ENCODE results near the gene ERBIN.
"Not testable (repeated sequence)": the region's sequence is repeated elsewhere in the genome, so short reads cannot be mapped to it uniquely, and the experiment has no call there.

ERBIN gene

DNA sequence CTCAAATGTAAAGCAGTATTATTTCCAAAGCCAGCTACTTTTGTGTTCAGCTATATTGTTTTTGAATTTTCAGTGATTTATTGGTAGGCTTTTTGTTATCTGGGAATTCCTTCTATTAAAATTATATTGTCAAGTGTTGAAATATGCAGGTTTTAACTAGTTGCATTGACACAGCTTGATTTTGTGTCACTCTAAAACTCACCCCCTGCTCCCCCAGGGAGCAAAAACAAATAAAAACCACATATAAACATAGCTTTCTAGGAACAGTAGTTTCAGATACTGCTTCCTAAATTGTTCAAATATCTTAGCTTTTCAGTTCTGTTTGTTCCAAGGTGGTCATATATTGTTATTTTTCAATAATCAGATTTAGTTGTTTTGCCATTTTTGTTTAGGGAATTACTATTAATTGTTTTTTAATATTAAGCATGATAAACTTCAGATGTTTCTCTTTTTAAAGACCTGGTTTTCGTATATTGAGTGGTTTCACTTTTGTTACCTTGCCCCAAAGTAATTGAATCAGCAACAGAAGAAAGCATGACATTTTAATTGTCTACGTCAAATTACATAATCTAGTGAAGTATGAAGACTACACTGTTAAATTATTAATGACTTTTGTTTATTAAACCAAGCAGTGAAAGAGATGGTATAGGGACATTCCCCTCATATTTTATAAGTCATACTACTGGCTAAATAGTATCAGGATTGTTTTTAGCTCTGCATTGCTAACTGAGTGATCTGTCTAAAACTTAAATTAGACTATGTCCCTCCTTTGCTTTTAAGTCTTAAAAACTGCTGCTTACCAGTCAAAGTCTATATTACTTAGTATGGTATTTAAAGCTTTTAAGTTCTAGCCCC is 43.4 kb downstream of the ERBIN start:
- no peak for DNase-seq

DNA sequence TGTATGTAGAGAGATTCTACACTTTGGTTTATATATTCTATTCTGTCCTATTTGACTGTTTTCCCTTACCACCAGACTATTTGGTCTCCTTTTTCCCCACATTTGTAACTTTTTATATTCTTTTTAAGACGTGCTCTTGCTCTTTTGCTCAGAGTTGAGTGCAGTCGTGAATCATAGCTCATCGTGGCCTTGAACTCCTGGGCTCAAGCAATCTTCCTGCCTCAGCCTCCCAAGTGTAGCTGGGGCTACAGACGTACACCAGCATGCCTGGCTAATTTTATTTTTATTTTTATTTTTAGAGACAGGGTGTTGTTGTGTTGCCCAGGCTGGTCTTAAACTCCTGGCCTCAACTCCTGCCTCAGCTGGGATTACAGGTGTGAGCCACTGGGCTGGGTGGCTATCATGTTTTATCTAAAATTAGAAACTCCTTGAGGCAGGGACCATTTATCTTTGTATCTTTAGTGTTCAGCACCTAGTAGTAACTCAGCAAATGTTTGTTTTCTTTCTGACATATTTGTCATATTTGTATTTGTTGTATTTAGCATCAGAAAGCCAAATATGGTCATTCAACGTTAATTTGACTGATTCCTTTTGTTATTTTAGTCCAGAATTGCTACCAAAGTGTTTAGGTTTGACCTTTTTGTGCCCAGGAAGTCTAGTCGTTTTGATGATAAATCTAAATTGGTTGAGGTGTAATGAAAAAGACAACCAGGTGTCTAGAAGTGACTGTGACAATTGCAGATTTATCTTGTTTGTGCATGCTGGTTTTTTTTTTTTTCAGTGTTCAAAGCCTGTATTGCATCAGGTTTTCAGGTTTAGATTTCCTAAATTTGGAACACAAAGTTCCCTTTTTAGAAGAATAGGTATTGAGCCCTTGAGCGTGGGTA is 44.3 kb downstream of the ERBIN start:
- DNase-seq, result no peak

DNA sequence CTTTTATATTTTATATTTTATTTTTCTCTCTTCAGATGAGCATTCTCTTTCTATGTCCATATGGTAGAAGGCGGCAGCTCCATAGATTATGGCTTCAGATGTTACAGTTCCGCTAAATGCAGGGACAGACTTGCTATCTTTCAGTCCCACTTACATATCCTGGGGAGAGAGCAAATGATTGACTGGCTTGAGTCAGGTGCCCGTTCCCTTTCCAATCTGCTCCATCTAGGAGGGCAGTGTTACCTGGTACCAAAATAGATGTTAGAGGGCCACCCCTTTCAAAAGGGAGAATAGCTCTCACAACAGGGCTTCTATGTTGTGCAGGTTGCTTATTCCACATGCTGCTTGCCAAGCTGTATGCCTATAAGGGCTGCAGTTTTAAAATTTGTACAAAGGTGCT is 45.3 kb downstream of the ERBIN start:
- DNase-seq, result no peak

DNA sequence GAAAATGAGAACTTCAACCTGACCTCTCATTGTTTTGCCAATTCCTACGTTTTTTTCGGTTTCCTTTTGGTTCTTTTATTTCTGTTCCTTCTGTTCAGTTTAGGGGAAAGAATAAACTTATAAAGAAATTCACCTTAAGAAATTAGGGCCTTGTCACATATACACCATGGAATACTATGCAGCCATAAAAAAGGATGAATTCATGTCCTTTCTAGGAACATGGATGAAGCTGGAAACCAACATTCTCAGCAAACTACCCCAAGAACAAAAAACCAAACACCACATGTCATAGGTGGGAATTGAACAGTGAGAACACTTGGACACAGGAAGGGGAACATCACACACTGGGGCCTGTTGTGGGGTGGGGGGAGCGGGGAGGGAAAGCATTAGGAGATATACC is 46.5 kb downstream of the ERBIN start:
- DNase-seq, result not testable (repeated sequence)

DNA sequence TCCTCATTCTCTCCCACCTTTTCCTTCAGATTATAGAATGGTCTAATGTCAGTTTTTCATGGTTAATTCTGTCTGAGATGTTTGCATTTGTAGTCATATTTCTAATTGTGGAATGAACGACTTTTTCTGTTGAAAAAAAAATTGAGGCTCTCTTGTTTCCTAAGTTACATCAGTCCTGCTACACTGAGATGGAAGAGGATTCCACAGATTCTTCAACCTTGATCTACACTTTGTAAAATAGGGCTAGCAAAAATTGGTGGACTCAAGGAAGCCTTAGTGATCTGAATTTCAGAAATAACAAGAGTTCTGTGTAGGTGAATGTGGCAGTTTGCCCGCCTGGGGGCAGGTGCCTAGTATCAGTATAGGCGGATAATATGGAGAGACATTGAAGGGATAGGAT is 51.9 kb downstream of the ERBIN start:
- DNase-seq, result no peak

DNA sequence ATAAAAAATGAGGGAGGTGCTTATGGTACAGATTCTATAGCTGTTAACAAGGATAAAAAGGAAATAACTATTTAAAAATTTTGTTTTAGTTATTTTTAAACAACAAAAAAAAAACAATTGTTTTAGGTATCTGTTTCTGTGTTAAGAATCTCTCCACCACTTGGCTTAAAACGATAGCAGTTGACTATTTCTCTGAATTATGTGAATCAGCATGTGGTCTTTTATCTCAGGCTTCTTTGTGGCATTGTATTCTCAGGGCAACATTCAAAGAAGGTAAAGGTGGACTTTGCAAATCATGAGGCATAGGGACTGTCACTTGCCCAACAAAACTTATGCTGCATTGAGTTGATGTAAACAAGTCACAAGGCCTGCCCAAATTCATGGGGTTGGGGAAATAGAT is 55.2 kb downstream of the ERBIN start:
- DNase-seq, result no peak

DNA sequence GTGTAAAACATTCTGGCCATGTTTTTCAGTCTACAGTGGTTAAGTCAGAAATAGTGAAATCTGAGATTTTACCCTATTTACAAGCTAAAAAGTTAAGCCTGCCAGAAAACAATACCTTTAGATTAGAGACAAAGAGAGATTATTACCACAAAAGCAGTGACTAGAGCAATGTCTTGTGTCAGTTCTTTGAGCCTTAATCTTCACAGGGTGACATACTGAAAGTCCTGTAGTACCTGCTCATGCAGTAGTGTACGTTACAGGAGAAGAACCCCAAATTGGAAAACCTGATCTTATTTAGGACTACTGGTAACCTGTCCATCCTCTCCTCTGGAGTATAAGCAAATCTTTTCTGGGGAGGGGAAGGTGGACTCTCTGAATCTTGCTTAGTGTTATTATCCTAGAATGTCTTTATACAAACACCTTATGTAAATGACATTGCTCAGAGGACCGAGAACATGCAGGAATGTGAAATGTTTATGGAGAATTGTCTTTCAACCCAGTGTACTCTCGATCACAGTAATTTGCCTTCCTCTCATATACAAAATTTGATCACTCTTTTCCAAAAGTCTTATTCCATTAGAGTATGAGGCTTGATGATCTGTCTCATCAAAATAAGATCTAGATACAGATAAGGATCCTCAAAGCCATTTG is 55.7 kb downstream of the ERBIN start:
- DNase-seq, result no peak

DNA sequence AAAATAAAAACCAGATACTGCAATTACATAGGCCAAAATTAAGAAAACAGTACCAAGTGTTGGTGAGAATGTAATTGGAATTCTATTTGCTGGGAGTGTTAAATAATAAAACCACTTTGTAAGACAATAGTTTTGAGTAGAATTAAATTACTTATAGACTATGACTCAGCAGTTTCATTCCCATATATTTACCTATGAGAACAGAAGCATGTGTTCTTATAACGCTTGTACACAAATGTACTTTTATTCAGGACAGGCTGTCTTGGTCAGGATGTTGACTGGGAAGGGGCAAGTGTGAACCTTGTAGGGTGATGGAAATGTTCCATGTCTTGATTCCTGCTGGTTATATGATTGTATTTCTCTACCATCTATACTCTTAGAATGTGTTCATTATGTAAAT is 56.3 kb downstream of the ERBIN start:
- no peak for DNase-seq

DNA sequence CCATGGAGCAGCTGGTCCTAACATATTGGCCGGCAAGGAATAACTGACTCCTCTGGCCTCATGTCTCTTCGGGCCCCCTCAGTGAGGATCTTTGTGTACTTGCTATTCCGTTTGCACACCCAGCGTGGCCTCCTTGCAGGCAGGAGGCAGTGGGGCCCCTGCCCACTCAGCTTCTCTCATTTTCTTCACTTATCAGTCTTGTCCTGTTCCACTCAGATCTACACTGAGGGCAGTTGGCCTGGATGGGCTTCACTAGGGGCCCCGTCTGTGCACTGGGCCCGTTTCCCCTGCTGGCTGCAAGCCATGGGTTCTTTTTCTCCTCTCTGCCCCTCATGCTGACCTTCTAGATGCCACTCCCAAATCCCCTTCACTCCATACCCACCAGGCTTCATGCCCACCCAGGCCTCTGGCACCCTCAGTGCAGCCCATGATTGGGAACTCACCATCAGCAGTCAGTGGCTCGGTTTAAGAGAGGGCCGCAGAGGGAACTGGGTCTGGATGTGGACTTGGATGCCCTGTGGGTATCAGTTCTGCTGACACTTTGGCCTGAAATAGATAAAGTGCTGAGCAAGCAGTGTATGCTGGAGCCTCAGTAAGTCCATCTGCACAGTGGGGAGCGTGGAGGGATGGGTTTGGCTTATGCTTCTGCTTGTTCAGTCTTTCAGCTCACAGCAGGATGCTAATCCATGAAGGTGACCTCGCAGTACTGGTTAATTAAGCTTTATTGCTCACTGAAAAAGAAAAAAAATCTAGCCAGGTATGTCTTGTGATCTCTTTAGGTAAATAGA is 57.9 kb downstream of the ERBIN start:
- no peak for DNase-seq

DNA sequence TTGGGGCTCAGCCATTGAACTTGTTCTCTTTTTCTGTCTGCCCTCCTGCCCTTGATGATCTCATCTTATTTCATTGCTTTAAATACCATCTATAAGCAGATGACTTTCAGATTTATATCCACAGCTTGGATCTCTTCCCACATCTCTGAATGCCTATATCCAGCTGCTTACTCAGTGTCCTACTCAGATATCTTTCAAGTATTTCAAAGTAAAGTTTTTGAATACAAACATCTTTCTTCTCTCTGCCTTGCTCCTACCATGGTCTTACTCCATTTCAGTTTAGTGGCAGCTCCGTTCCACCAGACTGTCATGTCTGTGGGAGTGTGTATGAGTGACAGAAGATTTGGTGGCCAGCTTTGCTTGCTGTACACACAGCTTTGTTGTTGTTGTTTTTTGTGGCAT is 59.7 kb downstream of the ERBIN start:
- no peak for DNase-seq

DNA sequence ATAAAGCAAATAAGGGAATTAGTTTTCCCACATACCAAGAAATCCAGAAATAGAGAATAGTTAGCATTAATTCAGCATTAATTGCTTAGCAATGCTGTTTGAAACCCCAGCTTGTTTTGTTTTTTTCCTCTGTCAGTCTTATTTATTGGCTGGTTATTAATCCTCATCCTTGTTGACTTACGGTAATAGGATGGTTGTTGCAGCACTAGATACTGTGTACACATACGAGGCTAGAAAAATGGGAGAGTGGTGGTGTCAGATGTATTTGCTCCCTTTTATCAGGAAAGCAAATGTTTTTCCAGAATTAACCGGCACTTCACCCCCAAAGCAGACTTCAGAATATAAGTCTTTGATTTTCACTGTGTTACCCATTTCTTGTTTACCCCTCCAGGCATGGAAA is 60.4 kb downstream of the ERBIN start:
- no peak for DNase-seq

DNA sequence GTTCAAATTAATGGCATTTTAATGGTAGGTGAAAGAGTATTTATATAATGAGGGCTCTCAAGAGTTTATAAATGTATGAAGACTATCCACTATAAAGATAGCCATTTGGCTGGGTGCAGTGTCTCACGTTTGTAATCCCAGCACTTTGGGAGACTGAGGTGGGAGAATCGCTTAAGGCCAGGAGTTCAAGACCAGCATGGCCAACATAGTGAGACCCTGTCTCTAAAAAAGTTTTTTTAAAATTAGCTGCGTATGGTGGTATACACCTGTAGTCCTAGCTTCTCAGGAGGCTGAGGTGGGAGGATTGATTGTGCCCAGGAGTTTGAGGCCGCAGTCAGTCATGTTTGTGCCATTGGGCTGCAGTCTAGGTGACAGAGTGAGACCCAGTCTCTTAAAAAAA is 61.6 kb downstream of the ERBIN start:
- DNase-seq, result no peak

DNA sequence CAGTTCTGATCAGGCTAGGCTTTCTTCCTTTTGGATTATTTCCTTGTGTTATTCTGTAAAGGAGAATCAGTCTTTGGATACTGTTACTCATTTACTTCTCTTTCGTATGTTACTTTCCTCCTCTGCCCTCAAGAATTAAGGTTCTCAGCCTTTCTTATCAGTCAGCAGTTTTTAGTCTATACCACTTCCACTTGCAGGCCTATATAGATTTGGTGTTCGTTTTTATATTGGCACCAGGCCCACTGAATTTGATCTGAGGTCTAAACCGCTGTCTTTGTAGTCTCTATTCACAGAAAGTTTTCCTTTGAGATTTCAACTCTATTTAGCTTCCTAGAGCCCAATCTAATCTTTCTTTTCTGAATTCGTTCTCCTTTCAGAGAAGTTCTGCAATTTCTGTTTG is 62.8 kb downstream of the ERBIN start:
- no peak for DNase-seq

DNA sequence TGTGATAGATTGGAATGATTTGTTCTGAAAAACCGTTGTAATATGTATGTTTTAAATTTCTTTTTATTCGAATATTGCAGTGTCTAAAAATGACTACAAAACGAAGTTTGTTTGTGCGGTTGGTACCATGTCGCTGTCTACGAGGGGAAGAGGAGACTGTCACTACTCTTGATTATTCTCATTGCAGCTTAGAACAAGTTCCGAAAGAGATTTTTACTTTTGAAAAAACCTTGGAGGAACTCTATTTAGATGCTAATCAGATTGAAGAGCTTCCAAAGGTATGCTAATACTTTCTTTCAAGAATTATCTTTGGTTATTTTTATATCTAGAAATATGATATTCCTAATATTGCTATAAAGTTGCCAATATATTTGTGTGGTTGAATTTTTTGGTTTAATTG is 66.3 kb downstream of the ERBIN start:
- no peak for DNase-seq

DNA sequence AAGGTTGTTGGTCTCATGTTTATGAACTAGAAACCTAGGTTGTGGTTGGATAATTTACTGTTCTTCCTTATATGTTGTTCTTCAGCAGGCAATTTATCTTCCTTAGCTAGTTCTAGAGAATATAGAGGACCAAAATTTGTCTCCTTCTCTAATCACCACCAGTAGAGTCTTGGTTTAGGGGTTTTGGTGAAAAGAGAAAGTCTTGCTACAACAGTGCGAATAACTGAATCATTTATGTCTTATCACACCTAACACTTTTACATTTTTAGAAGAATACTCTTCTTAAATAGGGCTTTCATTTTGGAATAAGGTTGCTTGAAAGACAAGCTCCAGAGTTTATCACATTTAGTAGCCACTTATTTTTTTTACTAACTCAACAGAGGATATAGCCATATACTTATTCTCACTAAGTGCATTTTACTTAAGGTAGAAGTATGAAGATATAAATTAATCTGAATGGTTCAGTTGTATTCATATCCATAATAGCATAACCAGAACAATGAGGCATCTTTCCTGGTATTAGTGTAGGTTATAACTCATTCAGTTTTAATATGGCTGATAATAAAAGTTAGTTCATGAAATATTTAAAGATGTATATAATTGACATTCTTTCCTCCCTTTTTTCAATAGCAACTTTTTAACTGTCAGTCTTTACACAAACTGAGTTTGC is 67.9 kb downstream of the ERBIN start:
- DNase-seq, result no peak

DNA sequence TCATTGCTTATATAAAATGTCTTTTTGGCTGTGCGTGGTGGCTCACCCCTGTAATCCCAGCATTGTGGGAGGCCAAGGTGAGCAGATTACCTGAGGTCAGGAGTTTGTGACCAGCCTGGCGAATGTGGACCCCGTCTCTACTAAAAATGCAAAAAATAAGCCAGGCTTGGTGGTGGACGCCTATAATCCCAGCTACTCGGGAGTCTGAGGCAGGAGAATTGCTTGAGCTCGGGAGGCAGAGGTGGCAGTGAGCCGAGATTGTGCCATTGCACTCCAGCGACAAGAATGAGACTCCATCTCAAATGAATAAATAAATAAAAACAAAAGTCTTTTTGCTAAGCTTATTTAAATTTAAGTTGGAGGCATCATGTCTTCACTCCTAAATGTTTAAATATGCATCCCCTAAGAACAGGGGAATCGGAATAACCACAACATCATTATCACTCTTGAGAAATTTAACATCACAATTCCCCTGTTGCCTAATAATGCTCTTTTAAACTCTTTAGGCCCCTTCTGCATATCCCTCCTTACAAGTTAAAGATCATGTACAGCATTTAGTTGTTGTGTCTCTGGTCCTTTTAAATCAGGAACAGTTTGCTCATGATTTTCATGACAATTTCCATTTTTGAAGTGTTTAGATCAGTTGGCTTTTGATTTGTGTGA is 72.8 kb downstream of the ERBIN start:
- no peak for DNase-seq

DNA sequence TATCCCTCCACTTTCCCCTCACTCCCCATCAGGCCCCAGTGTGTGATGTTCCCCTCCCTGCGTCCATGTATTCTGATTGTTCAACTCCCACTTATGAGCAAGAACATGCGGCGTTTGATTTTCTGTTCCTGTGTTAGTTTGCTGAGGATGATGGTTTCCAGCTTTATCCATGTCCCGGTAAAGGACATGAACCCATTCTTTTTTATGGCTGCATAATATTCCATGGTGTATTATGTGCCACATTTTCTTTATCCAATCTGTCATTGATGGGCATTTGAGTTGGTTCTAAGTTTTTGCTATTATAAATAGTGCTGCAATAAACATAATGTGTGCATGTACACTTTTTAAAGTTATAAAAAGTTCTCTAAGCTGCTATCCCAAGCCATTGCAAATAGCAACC is 75.6 kb downstream of the ERBIN start:
- no peak for DNase-seq

DNA sequence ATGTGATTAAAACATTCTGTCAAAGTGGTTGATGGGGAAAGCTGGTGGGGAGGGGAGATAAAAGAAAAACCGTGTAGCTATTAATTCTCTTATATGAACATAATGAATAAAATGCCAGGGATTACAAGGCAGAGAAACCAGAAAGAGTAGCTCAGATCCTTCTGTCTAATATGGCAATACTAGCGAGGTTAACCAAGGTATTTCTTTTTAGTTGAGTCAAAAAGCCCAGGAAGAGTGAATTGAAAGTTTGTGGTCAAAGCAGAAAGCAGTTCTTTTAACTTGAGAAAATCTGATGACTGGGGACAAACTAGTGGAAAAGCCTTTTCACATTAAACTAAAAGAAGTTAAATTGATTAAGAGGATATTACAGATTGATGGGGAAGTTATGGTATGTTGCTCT is 76.0 kb downstream of the ERBIN start:
- no peak for DNase-seq

DNA sequence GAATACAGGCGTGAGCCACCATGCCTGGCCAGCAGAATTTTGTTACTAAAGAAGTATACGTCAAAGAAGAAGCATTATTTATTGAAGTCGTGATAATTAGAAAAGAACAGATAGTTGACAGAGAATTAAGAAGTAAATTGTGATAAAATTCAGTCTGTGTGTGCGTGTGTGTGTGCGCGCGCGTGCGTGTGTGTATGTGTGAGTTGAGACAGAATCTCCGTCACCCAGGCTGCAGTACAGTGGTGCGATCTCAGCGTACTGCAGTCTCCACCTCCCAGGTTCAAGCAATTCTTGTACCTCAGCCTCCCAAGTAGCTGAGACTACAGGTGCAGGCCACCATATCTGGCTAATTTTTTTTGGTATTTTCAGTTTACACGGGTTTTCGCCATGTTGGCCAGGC is 77.8 kb downstream of the ERBIN start:
- DNase-seq, result no peak

DNA sequence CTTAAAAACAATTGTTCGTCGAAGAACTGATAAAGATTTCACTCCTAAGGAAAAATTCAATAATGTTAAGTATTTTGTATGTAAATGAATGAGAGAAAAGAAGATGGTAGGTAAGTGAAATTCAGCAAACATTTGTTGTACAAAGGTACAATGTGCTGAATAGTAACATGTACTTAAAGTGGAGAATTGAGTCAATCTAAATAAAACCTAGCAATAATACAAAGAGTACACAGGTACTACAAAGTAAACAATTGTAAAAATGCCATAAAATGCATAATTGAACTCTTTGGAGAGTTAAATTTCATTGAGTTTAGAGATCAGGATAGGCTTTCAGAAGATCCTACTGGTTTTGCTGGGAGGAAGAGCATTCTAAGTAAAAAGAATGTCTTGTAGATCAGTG is 82.9 kb downstream of the ERBIN start:
- no peak for DNase-seq

DNA sequence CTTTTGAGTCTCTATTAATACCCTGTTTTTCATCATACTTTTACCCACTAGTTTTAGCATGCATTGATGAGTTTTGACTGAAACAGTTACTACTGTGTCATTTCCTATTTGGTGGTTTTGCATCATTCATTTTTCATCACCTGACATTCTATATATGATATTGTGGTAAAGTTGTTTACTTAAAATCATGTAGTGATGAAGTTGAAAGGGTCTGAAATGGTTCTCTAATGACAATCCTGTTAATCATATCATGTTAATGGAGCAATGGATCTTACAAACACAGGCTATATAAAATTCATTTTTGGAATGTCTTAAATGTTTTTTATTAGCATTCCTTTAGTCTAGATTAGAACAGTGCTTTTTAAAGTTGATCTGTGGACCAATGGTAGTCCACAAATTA is 84.1 kb downstream of the ERBIN start:
- DNase-seq, result no peak

DNA sequence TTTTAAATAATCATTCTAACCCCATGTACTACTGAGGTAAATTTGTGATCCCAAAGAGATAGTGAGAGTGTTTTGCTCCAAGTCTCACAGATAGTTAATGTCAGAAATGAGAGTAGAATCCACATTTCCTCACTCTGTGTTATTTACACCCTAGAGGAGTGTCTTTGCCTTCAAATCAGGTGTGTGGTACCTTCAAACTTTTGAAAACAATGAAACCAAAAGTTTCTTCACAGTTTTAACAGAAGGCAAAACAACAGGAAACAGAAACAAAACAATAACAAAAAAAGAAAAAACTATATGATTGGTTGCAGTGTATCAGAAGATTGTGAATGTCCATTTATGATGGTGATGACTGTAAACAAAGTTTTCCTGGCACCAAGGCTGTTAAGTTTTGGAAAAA is 85.9 kb downstream of the ERBIN start:
- DNase-seq, result no peak

Measured in CD4-positive, alpha-beta T cell treated with Interleukin-6 for 4 hours (primary cell).